ENCODE measurements around the gene VWC2.

The VWC2 gene

GRCh38 chr7:49875336-49875735, 101.9 kb downstream of the VWC2 start:
- TF ChIP-seq CTCF (conservative IDR thresholded peaks at IDR 0.05; ENCODE audit: low read depth): no peak
- H3K27ac ChIP-seq: no peak overlapping the region
- DNase-seq (ENCODE audit: low spot score): no peak
- ChIA-PET CTCF (interaction anchor here (0.6 kb wide), 1 partner anchor 24 kb away, joined by 5 read pairs; no protein-coding TSS in a partner anchor), POLR2A (ENCODE audit: low non-redundant PET) (no interaction called here)

- no peak for DNase-seq (ENCODE audit: low spot score)
- POLR2A ChIA-PET (ENCODE audit: low non-redundant PET): no interaction called here
- H3K27ac ChIP-seq: no peak overlapping the region
- CTCF ChIA-PET: no interaction called here
- TF ChIP-seq CTCF (conservative IDR thresholded peaks at IDR 0.05; ENCODE audit: low read depth): no peak
Observed at GRCh38 chr7:49876202-49876601, 102.8 kb downstream of the VWC2 start.

- ChIA-PET CTCF (no interaction called here), POLR2A (ENCODE audit: low non-redundant PET) (no interaction called here)
- DNase-seq (ENCODE audit: low spot score): no peak
- no peak for TF ChIP-seq CTCF (conservative IDR thresholded peaks at IDR 0.05; ENCODE audit: low read depth)
- H3K27ac ChIP-seq: no peak overlapping the region
Observed at GRCh38 chr7:49878089-49878488, 104.7 kb downstream of the VWC2 start.

GRCh38 chr7:49878627-49879026, 105.2 kb downstream of the VWC2 start:
- DNase-seq (ENCODE audit: low spot score): no peak
- ChIA-PET POLR2A (ENCODE audit: low non-redundant PET) (no interaction called here), CTCF (no interaction called here)
- H3K27ac ChIP-seq: no peak overlapping the region
- no peak for TF ChIP-seq CTCF (conservative IDR thresholded peaks at IDR 0.05; ENCODE audit: low read depth)

- ChIA-PET POLR2A (ENCODE audit: low non-redundant PET) (no interaction called here), CTCF (interaction anchor here (0.7 kb wide), 1 partner anchor 31 kb away, joined by 5 read pairs; no protein-coding TSS in a partner anchor)
- no peak overlapping the region for H3K27ac ChIP-seq
- no peak for DNase-seq (ENCODE audit: low spot score)
- TF ChIP-seq CTCF (conservative IDR thresholded peaks at IDR 0.05; ENCODE audit: low read depth): no peak
Observed at GRCh38 chr7:49883933-49884332, 110.5 kb downstream of the VWC2 start.

- ChIA-PET POLR2A (ENCODE audit: low non-redundant PET) (no interaction called here), CTCF (no interaction called here)
- H3K27ac ChIP-seq: no peak overlapping the region
- DNase-seq (ENCODE audit: low spot score): no peak
- TF ChIP-seq CTCF (conservative IDR thresholded peaks at IDR 0.05; ENCODE audit: low read depth): no peak
Observed at GRCh38 chr7:49885593-49886285, 112.3 kb downstream of the VWC2 start.
